Measurements from ENCODE around the gene TP53I13. TPM values are rescaled to one million over a fixed set of nuclear protein-coding genes. Genes with fewer than 3 reads are reported as not detected.

The TP53I13 gene
- total RNA-seq, 4 donors from 2014 or later = 32.1 to 150 (median 78.2) TPM

DNA sequence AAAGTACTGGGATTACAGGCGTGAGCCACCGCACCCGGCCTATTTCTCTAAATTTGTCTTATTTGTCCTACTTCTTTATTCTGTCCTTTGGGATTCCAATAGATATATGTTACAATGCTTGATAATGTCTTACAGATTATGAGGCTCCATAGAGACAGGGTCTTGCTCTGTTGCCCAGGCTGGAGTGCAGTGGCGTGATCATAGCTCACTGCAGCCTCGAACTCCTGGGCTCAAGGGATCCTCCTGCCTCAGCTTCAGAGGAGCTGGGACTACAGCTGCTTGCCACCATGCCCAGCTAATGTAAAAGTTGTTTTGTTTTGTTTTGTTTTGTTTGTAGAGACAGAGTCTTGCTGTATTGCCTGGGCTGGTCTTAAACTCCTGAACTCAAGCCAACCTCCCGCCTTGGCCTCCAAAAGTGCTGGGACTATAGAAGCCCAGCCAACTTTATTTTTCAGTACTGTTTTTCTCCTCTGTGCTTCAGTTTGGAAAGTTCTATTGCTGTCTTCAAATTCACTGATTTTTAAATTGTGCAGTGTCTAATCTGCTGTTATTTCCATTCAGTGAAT, 34.7 kb downstream of the TP53I13 start:
- TF ChIP-seq, protein P1, sequence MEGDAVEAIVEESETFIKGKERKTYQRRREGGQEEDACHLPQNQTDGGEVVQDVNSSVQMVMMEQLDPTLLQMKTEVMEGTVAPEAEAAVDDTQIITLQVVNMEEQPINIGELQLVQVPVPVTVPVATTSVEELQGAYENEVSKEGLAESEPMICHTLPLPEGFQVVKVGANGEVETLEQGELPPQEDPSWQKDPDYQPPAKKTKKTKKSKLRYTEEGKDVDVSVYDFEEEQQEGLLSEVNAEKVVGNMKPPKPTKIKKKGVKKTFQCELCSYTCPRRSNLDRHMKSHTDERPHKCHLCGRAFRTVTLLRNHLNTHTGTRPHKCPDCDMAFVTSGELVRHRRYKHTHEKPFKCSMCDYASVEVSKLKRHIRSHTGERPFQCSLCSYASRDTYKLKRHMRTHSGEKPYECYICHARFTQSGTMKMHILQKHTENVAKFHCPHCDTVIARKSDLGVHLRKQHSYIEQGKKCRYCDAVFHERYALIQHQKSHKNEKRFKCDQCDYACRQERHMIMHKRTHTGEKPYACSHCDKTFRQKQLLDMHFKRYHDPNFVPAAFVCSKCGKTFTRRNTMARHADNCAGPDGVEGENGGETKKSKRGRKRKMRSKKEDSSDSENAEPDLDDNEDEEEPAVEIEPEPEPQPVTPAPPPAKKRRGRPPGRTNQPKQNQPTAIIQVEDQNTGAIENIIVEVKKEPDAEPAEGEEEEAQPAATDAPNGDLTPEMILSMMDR (IDR thresholded peaks at IDR 0.05; ENCODE audit: low read depth) = no peak

GRCh38 chr17:29607557-29608195, 39.2 kb downstream of the TP53I13 start:
- TF ChIP-seq, protein P1 (IDR thresholded peaks at IDR 0.05; ENCODE audit: low read depth) = no peak

DNA sequence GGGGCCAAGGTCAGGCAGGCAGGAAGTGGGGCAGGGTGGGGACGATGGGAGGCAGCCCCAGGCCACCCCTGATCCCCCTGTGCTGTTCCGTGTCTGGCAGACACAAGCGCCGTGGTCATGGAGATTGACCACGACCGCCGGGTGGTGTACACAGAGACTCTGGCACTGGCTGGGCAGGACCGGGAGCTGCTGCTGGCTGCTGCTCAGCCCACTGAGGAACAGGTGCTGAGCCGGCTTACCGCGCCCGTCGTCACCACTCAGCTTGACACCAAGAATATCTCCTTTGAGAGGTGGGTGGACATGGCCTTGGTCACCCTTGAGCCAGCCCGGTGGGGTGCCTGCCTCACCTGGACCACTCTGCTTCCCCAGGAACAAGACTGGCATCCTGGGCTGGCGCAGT, 40.5 kb downstream of the TP53I13 start:
- TF ChIP-seq, protein P1 (IDR thresholded peaks at IDR 0.05; ENCODE audit: low read depth) = no peak

- TF ChIP-seq, protein P1 (IDR thresholded peaks at IDR 0.05; ENCODE audit: low read depth) = no peak
Observed at GRCh38 chr17:29610395-29610794, 41.9 kb downstream of the TP53I13 start.

DNA sequence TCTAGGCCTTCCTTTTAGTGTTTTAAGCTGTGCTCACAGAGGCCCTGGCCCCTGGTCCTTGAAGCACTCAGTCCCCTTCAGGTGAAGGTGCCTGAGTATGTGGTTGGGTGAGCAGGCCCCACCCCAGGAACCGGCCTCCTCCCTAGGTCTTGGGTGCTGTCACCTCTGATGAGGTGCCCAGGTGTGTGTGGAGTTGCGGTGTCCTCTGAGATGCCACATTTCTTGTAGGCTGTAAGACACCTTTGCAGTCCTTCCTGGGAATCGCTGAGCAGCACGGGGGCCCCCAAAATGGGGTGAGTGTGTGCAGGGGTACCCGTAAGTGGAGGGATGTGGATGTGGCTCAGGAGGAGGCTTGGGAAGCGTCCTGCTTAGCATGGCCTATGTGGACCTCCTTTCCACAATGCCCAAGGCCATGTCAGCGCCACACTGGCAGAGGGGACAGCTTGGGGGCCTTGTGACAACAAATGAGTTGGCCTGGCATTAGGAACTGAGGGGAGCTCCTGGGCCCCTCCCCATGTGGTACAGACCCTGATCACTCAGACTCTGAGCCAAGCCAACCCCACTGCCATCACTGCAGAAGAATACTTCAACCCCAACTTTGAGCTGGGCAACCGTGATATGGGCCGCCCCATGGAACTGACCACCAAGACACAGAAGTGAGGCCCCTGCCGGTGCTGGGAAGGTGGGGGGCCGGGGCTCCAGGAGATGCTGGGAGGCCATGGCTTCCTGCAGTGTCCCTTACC, 43.0 kb downstream of the TP53I13 start:
- TF ChIP-seq, protein P1 (IDR thresholded peaks at IDR 0.05; ENCODE audit: low read depth) = no peak

- TF ChIP-seq, protein P1 (IDR thresholded peaks at IDR 0.05; ENCODE audit: low read depth) = no peak
Observed at GRCh38 chr17:29612094-29612403, 43.5 kb downstream of the TP53I13 start.

All from subcutaneous adipose tissue (tissue), 4 donors.